Right lobe of liver (tissue), 6 donors: ENCODE measurements around the gene PHAF1. TPM values are rescaled to one million over a fixed set of nuclear protein-coding genes. Genes with fewer than 3 reads are reported as not detected.

ENCODE experiments used
- ATAC-seq, 4 donors: fragments of 200-7000 bp; cut with Tn5 transposase; one replicate each; pipeline ENCODE4 v1.9.1; 2020; ENCODE audit warnings: mild to moderate bottlenecking in 4 of 4, moderate library complexity in 4 of 4
- DNase-seq, 3 donors: peaks; one replicate each; pipeline ENCODE4 v3.0.0-alpha.2; 2020
- H3K27ac ChIP-seq, 3 donors: fragments of 200-600 bp; one replicate each; pipeline ENCODE4 v1.8.0; 2022
- H3K27me3 ChIP-seq, 2 donors: fragments of 200-600 bp; one replicate each; pipeline ENCODE4 v1.8.0; 2022
- H3K36me3 ChIP-seq, 4 donors: fragments of 200-600 bp; sonication (generic) in 1 of 4; one replicate each; pipeline versions ENCODE4 v1.5.1 to v1.8.0; 2017 to 2022; ENCODE audit warnings: control low read depth in 1 of 4
- H3K4me1 ChIP-seq, 4 donors: fragments of 200-600 bp; sonication (generic) in 1 of 4; one replicate each; pipeline versions ENCODE4 v1.5.1 to v1.8.0; 2017 to 2022; ENCODE audit warnings: control low read depth in 1 of 4
- H3K4me3 ChIP-seq, 3 donors: fragments of 200-600 bp; one replicate each; pipeline ENCODE4 v1.8.0; 2022
- H3K9me3 ChIP-seq, 4 donors: fragments of 200-600 bp; sonication (generic) in 1 of 4; one replicate each; pipeline versions ENCODE4 v1.5.1 to v1.8.0; 2017 to 2022; ENCODE audit warnings: control low read depth in 1 of 4
- CTCF ChIP-seq, 4 donors: fragments of 200-600 bp in 3 of 4; fragments of 450-650 bp in 1 of 4; IDR thresholded peaks; one replicate each; pipeline versions ENCODE4 v1.5.1 to v1.8.0; 2016 to 2022; ENCODE audit warnings: antibody characterized with exemption in 4 of 4, mild to moderate bottlenecking in 2 of 4
- POLR2A ChIP-seq: fragments of 450-650 bp; IDR thresholded peaks from one replicate; pipeline ENCODE4 v1.6.1; 2017; ENCODE audit warnings: antibody characterized with exemption, mild to moderate bottlenecking
- WGBS: methylation state at CpG from one replicate; pipeline ENCODE4 v1.1.6; 2018; ENCODE audit warnings: low coverage, low lambda C conversion rate; ENCODE audit not compliant: insufficient coverage; ENCODE audit errors: missing lambda C conversion rate; 5-methylcytosine and 5-hydroxymethylcytosine counted together
- intact Hi-C, 2 donors: fragments of 100-400 bp; cut with DNase I; formaldehyde crosslinking; loops; one replicate each; pipeline versions ENCODE4 v1.11.2 to v1.14.1; 2022
- total RNA-seq, 6 experiments: library from RNA; depleted of rRNA in 2 of 6; stranded (reverse); fragments of >200 nt in 2 of 6; fragmentation: NEBNext Ultra II Directional in 3 of 6; extraction: Animal tissue kit (Norgen Biotek cat#: 25700) in 3 of 6; gene quantifications; one replicate each; pipeline versions ENCODE4 v1.1.0 to v1.2.4, GENCODE V29; 2016 to 2023
- donor health status: DM: no; HTN: yes; CAD: no.
- donor health status: DM: no; HTN: no; CAD: no.
- donor health status: DM: no; HTN: no; CAD: no.
- donor health status: DM: no; HTN: yes; CAD: no.
- donor health status: DM: no; HTN: yes; CAD: no.

The PHAF1 gene
- total RNA-seq, 6 experiments from 2014 or later = 22.3 to 45.1 (median 32.4) TPM

- no peak for TF ChIP-seq CTCF (IDR thresholded peaks at IDR 0.05)
- TF ChIP-seq POLR2A = no peak
- no CpG with 5 or more reads among the region's 7 CpGs for WGBS
- intact Hi-C loops = no loop called here
- Histone ChIP-seq H3K4me1 (peaks cover 0 to 36% (median 14%) of the 10 kb centered on the region in 4 donors), H3K27me3 (no peaks in the 10 kb centered on the region), H3K36me3 (no peaks in the 10 kb centered on the region), H3K9me3 (no peaks in the 10 kb centered on the region), H3K4me3 (no peak overlapping the region), H3K27ac (no peak overlapping the region)
- ATAC-seq (no peak), DNase-seq (peak in 1 of 3 donors; percentile 42)
Observed at GRCh38 chr16:67167588-67167987, 57.8 kb downstream of the PHAF1 start.

- peaks cover 0 to 31% (median 11%) of the 10 kb centered on the region in 4 donors for H3K4me1 ChIP-seq
- no peak overlapping the region for H3K27ac ChIP-seq
- intact Hi-C loops = no loop called here
- TF ChIP-seq CTCF (IDR thresholded peaks at IDR 0.05) = no peak
- H3K27me3 ChIP-seq = no peaks in the 10 kb centered on the region
- no peak overlapping the region for H3K4me3 ChIP-seq
- WGBS = no CpG with 5 or more reads among the region's 9 CpGs
- ATAC-seq = no peak
- no peak for DNase-seq
- no peaks in the 10 kb centered on the region for H3K36me3 ChIP-seq
- H3K9me3 ChIP-seq = no peaks in the 10 kb centered on the region
Observed at GRCh38 chr16:67169011-67169451, 59.3 kb downstream of the PHAF1 start.

- ATAC-seq (no peak), DNase-seq (no peak)
- H3K4me3 ChIP-seq = peak overlapping the region; percentile 35 to 56 (median 43)
- 8% methylated on average over 14 of the region's 24 CpGs for WGBS
- H3K27me3 ChIP-seq = no peaks in the 10 kb centered on the region
- intact Hi-C loops = no loop called here
- H3K9me3 ChIP-seq = no peaks in the 10 kb centered on the region
- H3K4me1 ChIP-seq = peaks cover 0 to 31% (median 10%) of the 10 kb centered on the region in 4 donors
- peak; percentile 10 to 54 (median 33) for TF ChIP-seq CTCF (IDR thresholded peaks at IDR 0.05)
- TF ChIP-seq POLR2A = no peak
- no peaks in the 10 kb centered on the region for H3K36me3 ChIP-seq
- H3K27ac ChIP-seq = peak overlapping the region; percentile 35 to 89 (median 77)
Observed at GRCh38 chr16:67169642-67170167, 60.0 kb downstream of the PHAF1 start.

GRCh38 chr16:67170168-67170948, 60.6 kb downstream of the PHAF1 start, which contains the start of gene NOL3:
Gene NOL3 (plus strand): TSS chr16:67170538.
- H3K9me3 ChIP-seq = no peaks in the 10 kb centered on the region
- ATAC-seq (peak; percentile 59 to 64 (median 60)), DNase-seq (peak; percentile 88 to 94 (median 89))
- intact Hi-C loops = no loop called here
- WGBS = 2% methylated on average over 8 of the region's 50 CpGs
- H3K27ac ChIP-seq = peak within 1 kb of the TSS; percentile 70 to 89 (median 77)
- H3K4me3 ChIP-seq = peak within 1 kb of the TSS; percentile 35 to 56 (median 43)
- peaks cover 0 to 28% (median 7%) of the 10 kb centered on the region in 4 donors for H3K4me1 ChIP-seq
- H3K36me3 ChIP-seq = no peaks in the 10 kb centered on the region
- TF ChIP-seq POLR2A (peak; percentile 58), CTCF (IDR thresholded peaks at IDR 0.05) (no peak)
- H3K27me3 ChIP-seq = no peaks in the 10 kb centered on the region
